Activated CD4-positive, alpha-beta T cell treated with anti-CD3 and anti-CD28 coated beads, Interleukin-2, amount 10 ng/mL, durations not matched to agents 24 days and 14 days (primary cell): ENCODE results near the gene PRKG1. TPM values are rescaled to one million over a fixed set of nuclear protein-coding genes. Genes with fewer than 3 reads are reported as not detected.

Experiments
- DNase-seq: peaks from one replicate; pipeline ENCODE4 v3.0.0; 2022
- H3K27ac Mint-ChIP-seq: one replicate; pipeline ENCODE4 v1.8.0; 2022; ENCODE audit warnings: mild to moderate bottlenecking, mixed read lengths
- H3K27me3 Mint-ChIP-seq: one replicate; pipeline ENCODE4 v1.8.0; 2022; ENCODE audit warnings: mixed read lengths
- H3K36me3 Mint-ChIP-seq: one replicate; pipeline ENCODE4 v1.8.0; 2022; ENCODE audit warnings: low read depth, mild to moderate bottlenecking, mixed read lengths
- H3K4me1 Mint-ChIP-seq: one replicate; pipeline ENCODE4 v1.8.0; 2021; ENCODE audit warnings: mixed read lengths
- H3K4me3 Mint-ChIP-seq: one replicate; pipeline ENCODE4 v1.8.0; 2022; ENCODE audit warnings: mild to moderate bottlenecking, moderate library complexity, mixed read lengths
- H3K9me3 Mint-ChIP-seq: one replicate; pipeline ENCODE4 v1.8.0; 2021; ENCODE audit warnings: mixed read lengths
- intact Hi-C: fragments of 100-400 bp; cut with micrococcal nuclease; formaldehyde crosslinking; loops from one replicate; pipeline ENCODE4 v1.15.1; 2023
- total RNA-seq: library from RNA; stranded (reverse); gene quantifications from 2 replicates; pipeline ENCODE4 v1.2.3, GENCODE V29; 2022

Gene PRKG1
- total RNA-seq, 1 donor from 2014 or later = not detected

- intact Hi-C loops = no loop called here
- no peak overlapping the region for H3K27ac Mint-ChIP-seq
- no peaks in the 10 kb centered on the region for H3K4me1 Mint-ChIP-seq
- no peaks in the 10 kb centered on the region for H3K36me3 Mint-ChIP-seq
- no peak overlapping the region for H3K4me3 Mint-ChIP-seq
- H3K27me3 Mint-ChIP-seq = no peaks in the 10 kb centered on the region
- H3K9me3 Mint-ChIP-seq = no peaks in the 10 kb centered on the region
- no peak for DNase-seq
These were observed 143.2 kb downstream of the PRKG1 start for GRCh38 chr10:51217505-51217904.

GRCh38 chr10:51224671-51225161 is 150.4 kb downstream of the PRKG1 start:
- Mint-ChIP-seq H3K9me3 (no peaks in the 10 kb centered on the region), H3K27ac (no peak overlapping the region), H3K36me3 (no peaks in the 10 kb centered on the region), H3K27me3 (no peaks in the 10 kb centered on the region), H3K4me1 (no peaks in the 10 kb centered on the region), H3K4me3 (no peak overlapping the region)
- DNase-seq = no peak
- intact Hi-C loops = no loop called here

- no peak overlapping the region for H3K27ac Mint-ChIP-seq
- no peak overlapping the region for H3K4me3 Mint-ChIP-seq
- intact Hi-C loops = no loop called here
- no peaks in the 10 kb centered on the region for H3K9me3 Mint-ChIP-seq
- DNase-seq = no peak
- H3K36me3 Mint-ChIP-seq = no peaks in the 10 kb centered on the region
- H3K4me1 Mint-ChIP-seq = no peaks in the 10 kb centered on the region
- no peaks in the 10 kb centered on the region for H3K27me3 Mint-ChIP-seq
These were observed 153.8 kb downstream of the PRKG1 start for GRCh38 chr10:51227897-51228713.

- Mint-ChIP-seq H3K36me3 (no peaks in the 10 kb centered on the region), H3K27ac (no peak overlapping the region), H3K4me1 (no peaks in the 10 kb centered on the region), H3K27me3 (no peaks in the 10 kb centered on the region), H3K9me3 (no peaks in the 10 kb centered on the region), H3K4me3 (no peak overlapping the region)
- DNase-seq = no peak
- intact Hi-C loops = no loop called here
These were observed 154.4 kb downstream of the PRKG1 start for GRCh38 chr10:51228714-51229100.

- Mint-ChIP-seq H3K4me1 (no peaks in the 10 kb centered on the region), H3K36me3 (no peaks in the 10 kb centered on the region), H3K9me3 (no peaks in the 10 kb centered on the region), H3K27me3 (no peaks in the 10 kb centered on the region), H3K4me3 (no peak overlapping the region), H3K27ac (no peak overlapping the region)
- DNase-seq = no peak
- intact Hi-C loops = no loop called here
These were observed 156.7 kb downstream of the PRKG1 start for GRCh38 chr10:51230887-51231585.

- H3K4me1 Mint-ChIP-seq = no peaks in the 10 kb centered on the region
- intact Hi-C loops = no loop called here
- H3K27me3 Mint-ChIP-seq = no peaks in the 10 kb centered on the region
- no peaks in the 10 kb centered on the region for H3K9me3 Mint-ChIP-seq
- H3K4me3 Mint-ChIP-seq = no peak overlapping the region
- H3K36me3 Mint-ChIP-seq = no peaks in the 10 kb centered on the region
- no peak for DNase-seq
- no peak overlapping the region for H3K27ac Mint-ChIP-seq
These were observed 157.5 kb downstream of the PRKG1 start for GRCh38 chr10:51231754-51232153.

- Mint-ChIP-seq H3K27me3 (no peaks in the 10 kb centered on the region), H3K27ac (no peak overlapping the region), H3K36me3 (no peaks in the 10 kb centered on the region), H3K4me1 (no peaks in the 10 kb centered on the region), H3K9me3 (no peaks in the 10 kb centered on the region), H3K4me3 (no peak overlapping the region)
- DNase-seq = no peak
- intact Hi-C loops = no loop called here
These were observed 159.2 kb downstream of the PRKG1 start for GRCh38 chr10:51233337-51234100.

- intact Hi-C loops = no loop called here
- Mint-ChIP-seq H3K9me3 (no peaks in the 10 kb centered on the region), H3K4me3 (no peak overlapping the region), H3K27me3 (no peaks in the 10 kb centered on the region), H3K4me1 (no peaks in the 10 kb centered on the region), H3K27ac (no peak overlapping the region), H3K36me3 (no peaks in the 10 kb centered on the region)
- no peak for DNase-seq
These were observed 161.6 kb downstream of the PRKG1 start for GRCh38 chr10:51235865-51236264.

- no peaks in the 10 kb centered on the region for H3K36me3 Mint-ChIP-seq
- H3K4me1 Mint-ChIP-seq = no peaks in the 10 kb centered on the region
- intact Hi-C loops = no loop called here
- no peak overlapping the region for H3K27ac Mint-ChIP-seq
- no peak for DNase-seq
- no peak overlapping the region for H3K4me3 Mint-ChIP-seq
- H3K9me3 Mint-ChIP-seq = no peaks in the 10 kb centered on the region
- H3K27me3 Mint-ChIP-seq = no peaks in the 10 kb centered on the region
These were observed 164.7 kb downstream of the PRKG1 start for GRCh38 chr10:51239006-51239405.

- Mint-ChIP-seq H3K27me3 (peaks cover 1% of the 10 kb centered on the region), H3K4me1 (no peaks in the 10 kb centered on the region)
- intact Hi-C loops = no loop called here
These were observed 167.2 kb downstream of the PRKG1 start for GRCh38 chr10:51241461-51241860.

GRCh38 chr10:51242393-51242792 is 168.1 kb downstream of the PRKG1 start:
- intact Hi-C loops = no loop called here
- H3K27ac Mint-ChIP-seq = no peak overlapping the region
- no peaks in the 10 kb centered on the region for H3K36me3 Mint-ChIP-seq
- no peak for DNase-seq
- peaks cover 1% of the 10 kb centered on the region for H3K27me3 Mint-ChIP-seq
- H3K9me3 Mint-ChIP-seq = no peaks in the 10 kb centered on the region
- no peaks in the 10 kb centered on the region for H3K4me1 Mint-ChIP-seq
- H3K4me3 Mint-ChIP-seq = no peak overlapping the region

More at GRCh38 chr10:51241461-51241860, 167.2 kb downstream of the PRKG1 start:
- H3K4me3 Mint-ChIP-seq = no peak overlapping the region
- DNase-seq = no peak
- H3K36me3 Mint-ChIP-seq = no peaks in the 10 kb centered on the region
- no peaks in the 10 kb centered on the region for H3K9me3 Mint-ChIP-seq
- H3K27ac Mint-ChIP-seq = no peak overlapping the region

- Mint-ChIP-seq H3K27ac (no peak overlapping the region), H3K4me1 (no peaks in the 10 kb centered on the region), H3K9me3 (no peaks in the 10 kb centered on the region), H3K36me3 (no peaks in the 10 kb centered on the region), H3K27me3 (peaks cover 1% of the 10 kb centered on the region), H3K4me3 (no peak overlapping the region)
- intact Hi-C loops = no loop called here
- DNase-seq = no peak
These were observed 170.0 kb downstream of the PRKG1 start for GRCh38 chr10:51244309-51244708.

- intact Hi-C loops = no loop called here
- Mint-ChIP-seq H3K27me3 (peaks cover 1% of the 10 kb centered on the region), H3K4me1 (no peaks in the 10 kb centered on the region), H3K4me3 (no peak overlapping the region), H3K36me3 (no peaks in the 10 kb centered on the region), H3K27ac (no peak overlapping the region), H3K9me3 (no peaks in the 10 kb centered on the region)
- DNase-seq = no peak
These were observed 170.6 kb downstream of the PRKG1 start for GRCh38 chr10:51244748-51245490.
